GM19238 (cell line): ENCODE results near the gene PNKD.

Experiments
- DNase-seq: peaks from one replicate; pipeline ENCODE4 v3.0.0; 2011; ENCODE audit warnings: low spot score; ENCODE audit not compliant: insufficient read length

The PNKD gene

GRCh38 chr2:218395826-218396687 lies 125.7 kb downstream of the PNKD start:
- peak; percentile 79 for DNase-seq
